Testis (tissue), 2 donors: ENCODE data around the gene MT1M.

Experiments
- CTCF ChIP-seq, 3 experiments: fragments of 450-650 bp in 2 of 3; fragments of 200-600 bp in 1 of 3; sonication (generic) in 1 of 3; IDR thresholded peaks; one replicate each; pipeline ENCODE4 v1.5.1; 2016 to 2019; ENCODE audit warnings: antibody characterized with exemption in 3 of 3, mild to moderate bottlenecking in 2 of 3, moderate library complexity in 1 of 3
- POLR2A ChIP-seq: fragments of 450-650 bp; IDR thresholded peaks from one replicate; pipeline ENCODE4 v1.6.1; 2017; ENCODE audit warnings: antibody characterized with exemption, mild to moderate bottlenecking, moderate library complexity

DNA sequence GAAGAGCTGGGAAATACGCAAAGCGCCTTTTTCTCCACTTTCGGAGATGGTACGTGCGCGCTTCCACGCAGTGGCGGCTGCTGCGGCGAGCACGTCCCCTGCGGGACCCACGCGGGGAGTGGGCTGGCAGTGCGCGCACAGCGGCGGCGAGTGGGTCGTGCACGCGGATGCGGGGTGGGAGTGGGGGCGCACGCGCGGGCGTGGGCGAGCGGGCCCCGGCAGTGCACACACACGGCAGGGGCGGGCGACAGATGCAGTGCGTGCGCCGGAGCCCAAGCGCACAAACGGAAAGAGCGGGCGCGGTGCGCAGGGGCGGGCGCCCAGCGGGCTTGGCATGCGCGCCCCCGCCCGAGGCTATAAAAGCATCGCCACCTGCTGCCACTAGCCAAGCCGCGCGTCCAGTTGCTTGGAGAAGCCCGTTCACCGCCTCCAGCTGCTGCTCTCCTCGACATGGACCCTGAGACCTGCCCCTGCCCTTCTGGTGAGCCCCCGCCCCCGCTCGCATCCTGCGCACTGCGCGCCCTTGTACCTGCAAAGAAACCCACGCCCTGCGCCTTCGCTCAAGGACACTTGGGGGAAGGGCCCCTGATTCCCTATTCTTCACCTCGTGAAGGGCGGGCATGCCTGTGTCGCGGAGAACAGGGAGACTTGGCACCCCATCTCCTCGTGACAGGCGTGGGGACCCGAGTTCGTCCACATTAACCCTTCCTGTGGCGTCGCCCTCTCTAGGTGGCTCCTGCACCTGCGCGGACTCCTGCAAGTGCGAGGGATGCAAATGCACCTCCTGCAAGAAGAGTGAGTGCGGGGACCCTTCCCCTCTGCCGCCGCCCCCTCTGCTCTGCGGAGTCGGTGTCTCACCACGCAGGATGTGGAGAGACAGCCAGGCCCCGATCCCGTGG, 43.1 kb upstream of the MT1M start, which contains the start of gene MT3:
- TF ChIP-seq CTCF (IDR thresholded peaks at IDR 0.05) = no peak
- TF ChIP-seq POLR2A = no peak
